HG03095 (cell line): ENCODE results near the gene E2F1.

ENCODE experiments used
- ATAC-seq: cut with Tn5 transposase; IDR thresholded peaks from one replicate; pipeline ENCODE4 v1.9.1; 2021; ENCODE audit warnings: moderate library complexity; ENCODE audit not compliant: unreplicated experiment

Gene E2F1

GRCh38 chr20:33687993-33688937 lies 2.1 kb upstream of the E2F1 start:
- no peak for ATAC-seq

- ATAC-seq = no peak
Observed at GRCh38 chr20:33687370-33687915, 1.3 kb upstream of the E2F1 start.

GRCh38 chr20:33686984-33687366 lies 790 bp upstream of the E2F1 start:
- ATAC-seq = no peak

- ATAC-seq = peak; percentile 37
Observed at GRCh38 chr20:33685328-33686099, 671 bp downstream of the E2F1 start.

- no peak for ATAC-seq
Observed at GRCh38 chr20:33684533-33685327, 1.5 kb downstream of the E2F1 start.

GRCh38 chr20:33681728-33682353 lies 4.3 kb downstream of the E2F1 start:
- ATAC-seq = no peak

GRCh38 chr20:33681288-33681687 lies 4.9 kb downstream of the E2F1 start:
- no peak for ATAC-seq

GRCh38 chr20:33680686-33681085 lies 5.5 kb downstream of the E2F1 start:
- no peak for ATAC-seq

GRCh38 chr20:33679758-33680485 lies 6.3 kb downstream of the E2F1 start:
- peak; percentile 54 for ATAC-seq

GRCh38 chr20:33677991-33678702 lies 8.0 kb downstream of the E2F1 start:
- no peak for ATAC-seq

- no peak for ATAC-seq
Observed at GRCh38 chr20:33676652-33677645, 9.2 kb downstream of the E2F1 start.

- ATAC-seq = no peak
Observed at GRCh38 chr20:33676121-33676520, 10.1 kb downstream of the E2F1 start.

- no peak for ATAC-seq
Observed at GRCh38 chr20:33675136-33675959, 10.8 kb downstream of the E2F1 start.

- peak; percentile 61 for ATAC-seq
Observed at GRCh38 chr20:33674294-33675135, 11.7 kb downstream of the E2F1 start, which contains the start of gene NECAB3. NECAB3 (minus strand) TSS chr20:33674428; CDS start chr20:33674352, 76 bp downstream.

- ATAC-seq = peak; percentile 9
Observed at GRCh38 chr20:33673410-33674293, 12.5 kb downstream of the E2F1 start.
